Coronary artery (tissue), 2 donors: ENCODE results near the gene FNBP1L.

Experiments
- DNase-seq: peaks from one replicate; pipeline ENCODE4 v3.0.0-alpha.2; 2017; ENCODE audit warnings: low spot score
- H3K27ac ChIP-seq, 2 donors: fragments of 200-600 bp; sonication (generic); one replicate each; pipeline ENCODE4 v1.5.1; 2016 to 2019
- H3K4me3 ChIP-seq: fragments of 200-600 bp; sonication (generic); 2 replicates; pipeline ENCODE4 v1.5.1; 2016; ENCODE audit warnings: mild to moderate bottlenecking, moderate library complexity
- CTCF ChIP-seq: fragments of 200-600 bp; sonication (generic); IDR thresholded peaks from one replicate; pipeline ENCODE4 v1.5.1; 2019; ENCODE audit warnings: antibody characterized with exemption

Gene FNBP1L

GRCh38 chr1:93579891-93580290 lies 132.0 kb downstream of the FNBP1L start:
- Histone ChIP-seq H3K27ac (peak overlapping the region; percentile 45), H3K4me3 (no peak overlapping the region)
- no peak for DNase-seq
- no peak for TF ChIP-seq CTCF

- DNase-seq = no peak
- Histone ChIP-seq H3K27ac (no peak overlapping the region), H3K4me3 (no peak overlapping the region)
- no peak for TF ChIP-seq CTCF
Observed at GRCh38 chr1:93581917-93582850, 134.3 kb downstream of the FNBP1L start.

- DNase-seq = no peak
- Histone ChIP-seq H3K27ac (peak overlapping the region; percentile 26 to 80), H3K4me3 (peak overlapping the region; percentile 22)
- no peak for TF ChIP-seq CTCF
Observed at GRCh38 chr1:93584261-93585003, 136.5 kb downstream of the FNBP1L start.

GRCh38 chr1:93585059-93585966 lies 137.4 kb downstream of the FNBP1L start:
- Histone ChIP-seq H3K27ac (peak overlapping the region; percentile 26 to 80), H3K4me3 (peak overlapping the region; percentile 22)
- TF ChIP-seq CTCF = no peak
- no peak for DNase-seq

- no peak overlapping the region for H3K27ac ChIP-seq
- no peak for TF ChIP-seq CTCF
- H3K4me3 ChIP-seq = no peak overlapping the region
- no peak for DNase-seq
Observed at GRCh38 chr1:93587354-93587753, 139.4 kb downstream of the FNBP1L start.

- no peak for DNase-seq
- H3K27ac ChIP-seq = no peak overlapping the region
- TF ChIP-seq CTCF = no peak
Observed at GRCh38 chr1:93588206-93588605, 140.3 kb downstream of the FNBP1L start.

More at GRCh38 chr1:93588206-93588605, 140.3 kb downstream of the FNBP1L start:
- no peak overlapping the region for H3K4me3 ChIP-seq
